DMS153 treated with DMSO at 0.1 percent for 48 hours (cell line): ENCODE measurements around the gene TPO.
"Not testable (repeated sequence)": the region's sequence is repeated elsewhere in the genome, so short reads cannot be mapped to it uniquely, and the experiment has no call there.

Experiments
- DNase-seq: peaks from one replicate; lab custom pipeline; 2025; ENCODE audit not compliant: unreplicated experiment; lab: John Stamatoyannopoulos, UW

Gene TPO

GRCh38 chr2:1498176-1498575, 84.9 kb downstream of the TPO start:
- DNase-seq = no peak

- no peak for DNase-seq
Observed at GRCh38 chr2:1499033-1499795, 86.0 kb downstream of the TPO start.

GRCh38 chr2:1501038-1501851, 88.0 kb downstream of the TPO start:
- no peak for DNase-seq

GRCh38 chr2:1501991-1502390, 88.7 kb downstream of the TPO start:
- DNase-seq = no peak

GRCh38 chr2:1502891-1503304, 89.6 kb downstream of the TPO start:
- no peak for DNase-seq

- DNase-seq = no peak
Observed at GRCh38 chr2:1503471-1504310, 90.4 kb downstream of the TPO start.

- no peak for DNase-seq
Observed at GRCh38 chr2:1504311-1504750, 91.1 kb downstream of the TPO start.

- DNase-seq = no peak
Observed at GRCh38 chr2:1505031-1505441, 91.8 kb downstream of the TPO start.

GRCh38 chr2:1509271-1510065, 96.2 kb downstream of the TPO start:
- DNase-seq = no peak

- no peak for DNase-seq
Observed at GRCh38 chr2:1510176-1510575, 96.9 kb downstream of the TPO start.

GRCh38 chr2:1511455-1511854, 98.2 kb downstream of the TPO start:
- DNase-seq = no peak

GRCh38 chr2:1512321-1513289, 99.3 kb downstream of the TPO start:
- no peak for DNase-seq

GRCh38 chr2:1514391-1515072, 101.3 kb downstream of the TPO start:
- no peak for DNase-seq

GRCh38 chr2:1515073-1515430, 101.8 kb downstream of the TPO start:
- DNase-seq = no peak

GRCh38 chr2:1515986-1516797, 102.9 kb downstream of the TPO start:
- DNase-seq = no peak

GRCh38 chr2:1516798-1517060, 103.5 kb downstream of the TPO start:
- no peak for DNase-seq

- not testable (repeated sequence) for DNase-seq
Observed at GRCh38 chr2:1517291-1517690, 104.0 kb downstream of the TPO start.

- DNase-seq = no peak
Observed at GRCh38 chr2:1517786-1518185, 104.5 kb downstream of the TPO start.
